Measurements from ENCODE around the gene GRID2.

- no peak for TF ChIP-seq CTCF (IDR thresholded peaks at IDR 0.05)
- no peak for TF ChIP-seq POLR2A (IDR thresholded peaks at IDR 0.05)
These were observed 1472.8 kb downstream of the GRID2 start for GRCh38 chr4:93776386-93777080.
